ENCODE measurements around the gene VAV3.

VAV3 gene

GRCh38 chr1:107678993-107679392 lies 286.0 kb downstream of the VAV3 start:
- Histone ChIP-seq H3K4ac (ENCODE audit: low read depth in 1 of 2, low read length in 2 of 2) (no peak overlapping the region), H3K14ac (ENCODE audit: low read length in 2 of 2) (no peak overlapping the region), H3K23ac (ENCODE audit: low read length in 2 of 2) (no peak overlapping the region), H2BK12ac (ENCODE audit: low read length in 2 of 2) (no peak overlapping the region), H3K36me3 (ENCODE audit: control insufficient read depth in 1 of 2, insufficient read depth in 2 of 2, low read depth in 1 of 2, low read length in 2 of 2) (no peaks in the 10 kb centered on the region), H3K79me1 (replicated peaks; ENCODE audit: low read length, poor library complexity, severe bottlenecking) (no peaks in the 10 kb centered on the region), H3K4me1 (ENCODE audit: control insufficient read depth, insufficient read depth, low read depth, low read length) (no peaks in the 10 kb centered on the region), H3K18ac (ENCODE audit: low read depth in 1 of 2, low read length in 2 of 2) (no peak overlapping the region), H2AK5ac (ENCODE audit: low read length, severe bottlenecking) (no peak overlapping the region), H2BK120ac (ENCODE audit: low read depth, low read length) (no peak overlapping the region), H3K9me3 (ENCODE audit: control insufficient read depth, low read length) (peaks cover 14% of the 10 kb centered on the region), H4K8ac (ENCODE audit: low read length) (no peak overlapping the region), H3K4me2 (ENCODE audit: low read length, poor library complexity, severe bottlenecking) (no peak overlapping the region), H4K91ac (ENCODE audit: low read length) (no peak overlapping the region), H3K27me3 (ENCODE audit: control insufficient read depth in 1 of 2, insufficient read depth in 1 of 2, low read length in 2 of 2) (no peaks in the 10 kb centered on the region), H3K27ac (ENCODE audit: low read length, poor library complexity, severe bottlenecking) (no peak overlapping the region), H2BK15ac (ENCODE audit: low read depth, poor library complexity, severe bottlenecking) (no peak overlapping the region), H3K9ac (ENCODE audit: low read length) (no peak overlapping the region), H3K4me3 (ENCODE audit: insufficient read depth in 1 of 2, low read depth in 1 of 2, low read length in 2 of 2) (no peak overlapping the region), H2BK5ac (ENCODE audit: low read depth, low read length, poor library complexity, severe bottlenecking) (no peak overlapping the region), H2AFZ (ENCODE audit: low read depth, low read length) (no peak overlapping the region)
- DNase-seq = no peak
- WGBS = 83% methylated on average over 1 of the region's 2 CpGs

GRCh38 chr1:107677697-107678096 lies 287.3 kb downstream of the VAV3 start:
- H4K8ac ChIP-seq (ENCODE audit: low read length) = no peak overlapping the region
- H2BK12ac ChIP-seq (ENCODE audit: low read length in 2 of 2) = no peak overlapping the region
- H3K9ac ChIP-seq (ENCODE audit: low read length) = no peak overlapping the region
- H2BK120ac ChIP-seq (ENCODE audit: low read depth, low read length) = no peak overlapping the region
- no peak overlapping the region for H2BK15ac ChIP-seq (ENCODE audit: low read depth, poor library complexity, severe bottlenecking)
- H3K36me3 ChIP-seq (ENCODE audit: control insufficient read depth in 1 of 2, insufficient read depth in 2 of 2, low read depth in 1 of 2, low read length in 2 of 2) = no peaks in the 10 kb centered on the region
- H3K4me2 ChIP-seq (ENCODE audit: low read length, poor library complexity, severe bottlenecking) = no peak overlapping the region
- no peak overlapping the region for H2AK5ac ChIP-seq (ENCODE audit: low read length, severe bottlenecking)
- H3K9me3 ChIP-seq (ENCODE audit: control insufficient read depth, low read length) = peaks cover 14% of the 10 kb centered on the region
- H3K18ac ChIP-seq (ENCODE audit: low read depth in 1 of 2, low read length in 2 of 2) = no peak overlapping the region
- no peak overlapping the region for H3K4me3 ChIP-seq (ENCODE audit: insufficient read depth in 1 of 2, low read depth in 1 of 2, low read length in 2 of 2)
- H3K27me3 ChIP-seq (ENCODE audit: control insufficient read depth in 1 of 2, insufficient read depth in 1 of 2, low read length in 2 of 2) = no peaks in the 10 kb centered on the region
- no peaks in the 10 kb centered on the region for H3K79me1 ChIP-seq (replicated peaks; ENCODE audit: low read length, poor library complexity, severe bottlenecking)
- no peak for DNase-seq
- no peak overlapping the region for H3K23ac ChIP-seq (ENCODE audit: low read length in 2 of 2)
- H3K4ac ChIP-seq (ENCODE audit: low read depth in 1 of 2, low read length in 2 of 2) = no peak overlapping the region
- no peak overlapping the region for H3K14ac ChIP-seq (ENCODE audit: low read length in 2 of 2)
- H2BK5ac ChIP-seq (ENCODE audit: low read depth, low read length, poor library complexity, severe bottlenecking) = no peak overlapping the region
- H2AFZ ChIP-seq (ENCODE audit: low read depth, low read length) = no peak overlapping the region
- H4K91ac ChIP-seq (ENCODE audit: low read length) = no peak overlapping the region
- 96% methylated on average over 3 of the region's 3 CpGs for WGBS
- no peak overlapping the region for H3K27ac ChIP-seq (ENCODE audit: low read length, poor library complexity, severe bottlenecking)
- no peaks in the 10 kb centered on the region for H3K4me1 ChIP-seq (ENCODE audit: control insufficient read depth, insufficient read depth, low read depth, low read length)

GRCh38 chr1:107674486-107674885 lies 290.5 kb downstream of the VAV3 start:
- Histone ChIP-seq H2BK120ac (ENCODE audit: low read depth, low read length) (no peak overlapping the region), H2BK5ac (ENCODE audit: low read depth, low read length, poor library complexity, severe bottlenecking) (no peak overlapping the region), H3K27ac (ENCODE audit: low read length, poor library complexity, severe bottlenecking) (no peak overlapping the region), H2AK5ac (ENCODE audit: low read length, severe bottlenecking) (no peak overlapping the region), H3K23ac (ENCODE audit: low read length in 2 of 2) (no peak overlapping the region), H2AFZ (ENCODE audit: low read depth, low read length) (no peak overlapping the region), H3K27me3 (ENCODE audit: control insufficient read depth in 1 of 2, insufficient read depth in 1 of 2, low read length in 2 of 2) (no peaks in the 10 kb centered on the region), H4K91ac (ENCODE audit: low read length) (no peak overlapping the region), H4K8ac (ENCODE audit: low read length) (no peak overlapping the region), H3K4me3 (ENCODE audit: insufficient read depth in 1 of 2, low read depth in 1 of 2, low read length in 2 of 2) (no peak overlapping the region), H3K14ac (ENCODE audit: low read length in 2 of 2) (no peak overlapping the region), H3K4ac (ENCODE audit: low read depth in 1 of 2, low read length in 2 of 2) (no peak overlapping the region), H2BK12ac (ENCODE audit: low read length in 2 of 2) (no peak overlapping the region), H3K9me3 (ENCODE audit: control insufficient read depth, low read length) (peaks cover 14% of the 10 kb centered on the region), H3K79me1 (replicated peaks; ENCODE audit: low read length, poor library complexity, severe bottlenecking) (no peaks in the 10 kb centered on the region), H3K9ac (ENCODE audit: low read length) (no peak overlapping the region), H3K18ac (ENCODE audit: low read depth in 1 of 2, low read length in 2 of 2) (no peak overlapping the region), H3K36me3 (ENCODE audit: control insufficient read depth in 1 of 2, insufficient read depth in 2 of 2, low read depth in 1 of 2, low read length in 2 of 2) (no peaks in the 10 kb centered on the region), H2BK15ac (ENCODE audit: low read depth, poor library complexity, severe bottlenecking) (no peak overlapping the region), H3K4me1 (ENCODE audit: control insufficient read depth, insufficient read depth, low read depth, low read length) (no peaks in the 10 kb centered on the region), H3K4me2 (ENCODE audit: low read length, poor library complexity, severe bottlenecking) (no peak overlapping the region)
- no peak for DNase-seq
- WGBS = 29% methylated on average over 1 of the region's 1 CpG

GRCh38 chr1:107673006-107673405 lies 292.0 kb downstream of the VAV3 start:
- 94% methylated on average over 1 of the region's 2 CpGs for WGBS
- Histone ChIP-seq H3K4me2 (ENCODE audit: low read length, poor library complexity, severe bottlenecking) (no peak overlapping the region), H3K36me3 (ENCODE audit: control insufficient read depth in 1 of 2, insufficient read depth in 2 of 2, low read depth in 1 of 2, low read length in 2 of 2) (no peaks in the 10 kb centered on the region), H3K27me3 (ENCODE audit: control insufficient read depth in 1 of 2, insufficient read depth in 1 of 2, low read length in 2 of 2) (no peaks in the 10 kb centered on the region), H4K8ac (ENCODE audit: low read length) (no peak overlapping the region), H3K9ac (ENCODE audit: low read length) (no peak overlapping the region), H3K4ac (ENCODE audit: low read depth in 1 of 2, low read length in 2 of 2) (no peak overlapping the region), H2BK5ac (ENCODE audit: low read depth, low read length, poor library complexity, severe bottlenecking) (no peak overlapping the region), H4K91ac (ENCODE audit: low read length) (no peak overlapping the region), H2AK5ac (ENCODE audit: low read length, severe bottlenecking) (no peak overlapping the region), H3K14ac (ENCODE audit: low read length in 2 of 2) (no peak overlapping the region), H2BK12ac (ENCODE audit: low read length in 2 of 2) (no peak overlapping the region), H3K4me3 (ENCODE audit: insufficient read depth in 1 of 2, low read depth in 1 of 2, low read length in 2 of 2) (no peak overlapping the region), H3K9me3 (ENCODE audit: control insufficient read depth, low read length) (peaks cover 14% of the 10 kb centered on the region), H3K18ac (ENCODE audit: low read depth in 1 of 2, low read length in 2 of 2) (no peak overlapping the region), H3K4me1 (ENCODE audit: control insufficient read depth, insufficient read depth, low read depth, low read length) (no peaks in the 10 kb centered on the region), H3K27ac (ENCODE audit: low read length, poor library complexity, severe bottlenecking) (no peak overlapping the region), H2AFZ (ENCODE audit: low read depth, low read length) (no peak overlapping the region), H3K23ac (ENCODE audit: low read length in 2 of 2) (no peak overlapping the region), H3K79me1 (replicated peaks; ENCODE audit: low read length, poor library complexity, severe bottlenecking) (no peaks in the 10 kb centered on the region), H2BK120ac (ENCODE audit: low read depth, low read length) (no peak overlapping the region), H2BK15ac (ENCODE audit: low read depth, poor library complexity, severe bottlenecking) (no peak overlapping the region)
- DNase-seq = no peak

Measured in mesenchymal stem cell (in vitro differentiated cells and primary cell).